AG04449 (cell line): ENCODE results near the gene PSMD4.

Experiments
- CTCF ChIA-PET: fragments of 350-600 bp; formaldehyde crosslinking; extraction: SDS; loops from one replicate; lab custom pipeline; 2021; ENCODE audit warnings: antibody characterized with exemption; lab: Yijun Ruan, JAX
- POLR2A ChIA-PET: fragments of 400-600, 350-600 bp; formaldehyde crosslinking; extraction: SDS; loops from one replicate; lab custom pipeline; 2020; ENCODE audit warnings: antibody characterized with exemption, inconsistent platforms; lab: Yijun Ruan, JAX
- DNase-seq: peaks from one replicate; pipeline ENCODE4 v3.0.0-alpha.2; 2010; ENCODE audit warnings: low read depth, low spot score
- H3K4me3 ChIP-seq: 2 replicates; pipeline ENCODE4 v1.5.1; 2011; ENCODE audit warnings: low read depth, mild to moderate bottlenecking, control low read depth, low read length
- TF ChIP-seq, protein P1 (sequence below): IDR thresholded peaks from one replicate; pipeline ENCODE4 v1.5.1; 2011; ENCODE audit warnings: mild to moderate bottlenecking, moderate library complexity, low read length, control low read depth, inconsistent platforms; ENCODE audit not compliant: insufficient read depth; ENCODE audit errors: missing control alignments

The PSMD4 gene

DNA sequence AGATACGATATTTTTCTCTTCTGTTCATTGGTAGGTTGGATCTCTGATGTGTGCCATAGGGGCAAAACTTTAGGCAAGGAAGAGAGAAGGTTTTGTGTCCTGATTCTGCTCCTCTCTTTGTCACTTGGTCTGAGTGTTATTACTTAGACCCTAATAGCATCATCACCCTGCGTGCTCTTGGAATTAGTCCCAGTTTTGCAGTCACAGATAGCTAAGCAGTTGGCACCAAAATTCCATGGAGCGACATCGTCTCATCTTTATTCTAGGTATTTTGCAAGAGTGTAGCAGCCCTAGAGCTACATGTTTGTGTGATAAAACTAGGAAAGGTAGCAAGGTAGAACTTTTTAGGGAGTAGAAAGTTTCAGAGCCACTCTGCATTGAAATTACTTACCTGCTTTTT is 32.4 kb upstream of the PSMD4 start:
- TF ChIP-seq, protein P1, sequence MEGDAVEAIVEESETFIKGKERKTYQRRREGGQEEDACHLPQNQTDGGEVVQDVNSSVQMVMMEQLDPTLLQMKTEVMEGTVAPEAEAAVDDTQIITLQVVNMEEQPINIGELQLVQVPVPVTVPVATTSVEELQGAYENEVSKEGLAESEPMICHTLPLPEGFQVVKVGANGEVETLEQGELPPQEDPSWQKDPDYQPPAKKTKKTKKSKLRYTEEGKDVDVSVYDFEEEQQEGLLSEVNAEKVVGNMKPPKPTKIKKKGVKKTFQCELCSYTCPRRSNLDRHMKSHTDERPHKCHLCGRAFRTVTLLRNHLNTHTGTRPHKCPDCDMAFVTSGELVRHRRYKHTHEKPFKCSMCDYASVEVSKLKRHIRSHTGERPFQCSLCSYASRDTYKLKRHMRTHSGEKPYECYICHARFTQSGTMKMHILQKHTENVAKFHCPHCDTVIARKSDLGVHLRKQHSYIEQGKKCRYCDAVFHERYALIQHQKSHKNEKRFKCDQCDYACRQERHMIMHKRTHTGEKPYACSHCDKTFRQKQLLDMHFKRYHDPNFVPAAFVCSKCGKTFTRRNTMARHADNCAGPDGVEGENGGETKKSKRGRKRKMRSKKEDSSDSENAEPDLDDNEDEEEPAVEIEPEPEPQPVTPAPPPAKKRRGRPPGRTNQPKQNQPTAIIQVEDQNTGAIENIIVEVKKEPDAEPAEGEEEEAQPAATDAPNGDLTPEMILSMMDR, result no peak
- DNase-seq, result no peak
- ChIA-PET POLR2A (no interaction called here), CTCF (interaction anchor here (0.6 to 1.8 kb wide), 3 partner anchors 10 to 123 kb away, joined by 3 to 9 read pairs (median 6); no protein-coding TSS in a partner anchor)
- H3K4me3 ChIP-seq, result no peak overlapping the region

DNA sequence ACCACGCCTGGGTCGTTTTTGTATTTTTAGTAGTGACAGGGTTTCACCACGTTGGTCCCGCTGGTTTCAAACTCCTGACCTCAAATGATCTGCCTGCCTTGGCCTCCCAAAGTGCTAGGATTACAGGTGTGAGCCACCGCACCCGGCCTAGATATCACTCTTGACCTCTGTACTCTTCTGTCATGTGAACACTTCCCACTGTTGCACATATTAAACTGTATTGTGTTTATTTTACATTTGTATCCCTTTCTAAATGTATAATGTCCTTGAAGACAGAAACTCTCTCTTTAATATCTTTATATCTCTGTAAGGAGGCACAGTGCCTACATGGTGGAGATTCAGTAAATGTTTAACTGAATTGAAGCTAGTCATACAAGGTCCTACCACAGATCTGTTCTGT is 19.3 kb upstream of the PSMD4 start:
- H3K4me3 ChIP-seq, result no peak overlapping the region
- DNase-seq, result no peak
- ChIA-PET POLR2A (no interaction called here), CTCF (interaction anchor here (1.2 to 3.3 kb wide), 4 partner anchors 11 to 105 kb away, joined by 4 to 16 read pairs (median 4); partner anchors contain the start of gene PSMD4)
- TF ChIP-seq, protein P1, result no peak

DNA sequence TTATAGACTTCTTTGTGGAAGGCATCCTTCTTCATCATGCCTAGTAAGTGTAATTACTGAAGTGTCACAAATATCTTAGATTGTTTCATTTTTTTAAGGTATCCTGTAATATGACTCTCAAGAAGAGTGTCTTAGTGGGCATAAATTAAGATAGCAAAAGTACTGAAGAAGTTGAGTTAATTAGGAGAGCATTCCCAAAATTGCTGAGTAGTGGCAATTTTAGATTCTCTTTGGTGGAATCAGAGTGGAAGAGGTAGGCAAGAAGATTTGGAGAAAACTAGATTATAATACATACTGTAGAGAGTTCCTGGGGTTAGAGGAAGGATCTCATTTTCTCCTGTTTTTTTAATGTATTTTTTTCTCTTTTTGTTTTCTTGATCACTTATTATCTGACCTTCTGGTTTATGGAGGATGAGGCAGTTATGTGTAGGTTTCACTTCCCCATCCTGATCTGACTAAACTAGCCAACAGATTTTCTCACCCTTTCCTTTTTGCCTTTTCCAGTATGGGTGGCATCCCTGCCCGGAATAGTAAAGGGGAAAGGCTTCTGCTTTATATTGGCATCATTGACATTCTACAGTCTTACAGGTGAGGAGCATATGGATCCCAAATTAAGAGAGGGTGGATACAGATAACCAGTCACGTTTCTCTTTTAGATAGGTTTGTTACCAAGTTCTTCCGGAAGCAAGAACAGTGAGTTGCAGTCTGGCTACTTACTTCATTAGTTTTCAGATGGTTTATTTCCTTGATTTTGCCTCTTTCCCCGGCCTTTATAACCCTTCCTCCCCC is 16.7 kb upstream of the PSMD4 start:
- TF ChIP-seq, protein P1, result no peak
- ChIA-PET CTCF (interaction anchor here (1.1 to 6.4 kb wide), 4 partner anchors 12 to 42 kb away, joined by 5 to 69 read pairs (median 11); partner anchors contain the start of gene PSMD4), POLR2A (interaction anchor here (1.0 to 1.2 kb wide), 2 partner anchors 39 to 48 kb away, joined by 3 to 4 read pairs; partner anchors contain the start of genes PIP5K1A and VPS72)

DNA sequence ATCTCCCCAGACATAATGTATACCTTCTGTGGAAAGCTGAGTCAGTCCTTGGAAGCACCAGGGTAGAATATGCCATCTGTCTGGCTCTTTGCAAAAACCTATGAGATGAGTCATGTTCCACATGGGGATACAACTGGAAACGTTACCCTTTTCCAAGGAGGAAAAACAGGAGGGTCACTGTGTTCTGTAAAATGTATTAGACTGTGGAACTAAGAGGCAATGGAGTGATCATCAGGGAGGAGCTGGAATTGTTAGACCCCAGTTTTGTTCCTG is 16.1 kb upstream of the PSMD4 start:
- ChIA-PET POLR2A (interaction anchor here (1.0 to 1.2 kb wide), 2 partner anchors 40 to 49 kb away, joined by 3 to 4 read pairs; partner anchors contain the start of genes PIP5K1A and VPS72), CTCF (interaction anchor here (0.9 to 6.4 kb wide), 3 partner anchors 12 to 21 kb away, joined by 4 to 69 read pairs (median 6); partner anchors contain the start of gene PSMD4)
- H3K4me3 ChIP-seq, result no peak overlapping the region
- peak; percentile 63 for DNase-seq
- TF ChIP-seq, protein P1, result no peak

More for the DNA sequence above, 16.7 kb upstream of the PSMD4 start:
- DNase-seq, result no peak
- H3K4me3 ChIP-seq, result no peak overlapping the region

DNA sequence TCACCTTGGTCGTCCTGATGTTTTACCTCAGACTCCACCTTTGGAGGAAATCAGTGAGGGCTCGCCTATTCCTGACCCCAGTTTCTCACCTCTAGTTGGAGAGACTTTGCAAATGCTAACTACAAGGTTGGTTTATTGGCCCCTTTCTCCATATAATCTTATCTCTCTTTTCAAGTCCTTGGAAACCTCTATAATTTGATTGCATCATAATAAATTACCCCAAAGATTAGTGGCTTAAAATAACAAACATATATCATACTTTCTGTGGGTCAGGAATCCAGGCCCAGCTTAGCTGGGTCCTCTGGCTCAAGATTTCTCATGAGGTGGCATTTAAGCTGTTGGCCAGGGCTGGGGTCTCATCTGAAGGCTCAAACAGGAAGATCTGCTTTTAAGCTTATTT is 12.1 kb upstream of the PSMD4 start:
- CTCF ChIA-PET, result interaction anchor here (1.1 to 6.4 kb wide), 2 partner anchors 11 to 14 kb away, joined by 3 to 69 read pairs; partner anchors contain the start of gene PSMD4
- POLR2A ChIA-PET, result no interaction called here
- TF ChIP-seq, protein P1, result no peak

DNA sequence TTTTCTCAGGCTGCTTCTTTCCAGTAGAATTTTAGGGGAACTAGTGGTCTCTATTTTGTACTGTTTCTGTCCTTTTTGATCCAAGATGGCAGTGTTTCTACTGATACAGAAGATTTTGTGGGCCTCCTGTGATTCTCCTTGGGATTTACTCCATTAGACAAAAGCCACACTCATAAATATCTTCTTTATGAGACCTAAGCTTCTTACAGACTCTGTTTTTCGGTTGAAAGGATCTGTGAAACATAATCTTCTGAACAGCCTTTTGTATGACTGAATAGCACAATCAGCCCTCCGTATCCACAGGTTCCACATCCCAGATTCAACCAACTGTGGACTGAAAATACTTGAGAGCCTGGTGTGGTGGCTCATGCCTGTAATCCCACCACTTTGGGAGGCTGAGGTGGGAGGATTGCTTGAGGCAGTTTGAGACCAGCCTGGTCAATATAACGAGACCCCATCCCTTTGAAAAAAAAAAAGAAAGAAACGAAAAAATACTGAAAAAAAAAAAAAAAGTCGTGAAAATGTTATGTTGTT is 10.8 kb upstream of the PSMD4 start:
- ChIA-PET POLR2A (no interaction called here), CTCF (interaction anchor here (6.4 kb wide), 1 partner anchor 9 kb away, joined by 69 read pairs; the partner anchor contains the start of gene PSMD4)
- TF ChIP-seq, protein P1, result no peak
- no peak overlapping the region for H3K4me3 ChIP-seq
- DNase-seq, result no peak

More for the DNA sequence above, 12.1 kb upstream of the PSMD4 start:
- no peak overlapping the region for H3K4me3 ChIP-seq
- no peak for DNase-seq
